Measurements from ENCODE around the gene STARD3NL. TPM values are rescaled to one million over a fixed set of nuclear protein-coding genes. Genes with fewer than 3 reads are reported as not detected.

Gene STARD3NL
- total and polyA plus RNA-seq, 2 experiments from 2014 or later, result 64.0 to 68.1 TPM

GRCh38 chr7:38273286-38273995, 95.4 kb downstream of the STARD3NL start, which contains the start of gene TARP:
Gene TARP (minus strand): TSS chr7:38273636.
- Histone ChIP-seq H3K9me2 (ENCODE audit: insufficient read depth) (no peaks in the 10 kb centered on the region), H4K20me1 (ENCODE audit: insufficient read depth) (no peaks in the 10 kb centered on the region), H2AFZ (no peak within 1 kb of the TSS), H3K9ac (no peak within 1 kb of the TSS), H3K27me3 (replicated peaks; ENCODE audit: insufficient read depth) (no peaks in the 10 kb centered on the region; the same call in 1 of the 2 replicates), H3K4me1 (ENCODE audit: insufficient read depth) (no peaks in the 10 kb centered on the region), H3K27ac (no peak within 1 kb of the TSS), H3K9me3 (ENCODE audit: low read depth) (no peaks in the 10 kb centered on the region), H3F3A (ENCODE audit: insufficient read depth) (no peaks in the 10 kb centered on the region), H3K36me3 (ENCODE audit: low read depth) (no peaks in the 10 kb centered on the region), H3K79me2 (ENCODE audit: insufficient read depth) (no peaks in the 10 kb centered on the region), H3K4me2 (ENCODE audit: unreplicated experiment) (no peak within 1 kb of the TSS), H3K4me3 (no peak within 1 kb of the TSS)
- TF ChIP-seq EZH2 (IDR thresholded peaks at IDR 0.05; ENCODE audit: insufficient read depth, poor library complexity, severe bottlenecking) (no peak), EZH2phosphoT487 (IDR thresholded peaks at IDR 0.05; ENCODE audit: insufficient read depth, low read depth) (no peak)
- 46 to 52% methylated on average over 2 of the region's 2 CpGs for WGBS, 2 experiments (ENCODE audit: low coverage in 1 of 2, low lambda C conversion rate in 2 of 2, missing lambda C conversion rate in 2 of 2)
- DNase-seq, result no peak
- in situ Hi-C loops (cut with MboI), result no loop called here

GRCh38 chr7:38274486-38274885, 96.4 kb downstream of the STARD3NL start:
- no peak overlapping the region for H3K9ac ChIP-seq
- no peaks in the 10 kb centered on the region for H3K9me2 ChIP-seq (ENCODE audit: insufficient read depth)
- H3K27me3 ChIP-seq (replicated peaks; ENCODE audit: insufficient read depth), result no peaks in the 10 kb centered on the region; the same call in 1 of the 2 replicates
- H3K9me3 ChIP-seq (ENCODE audit: low read depth), result no peaks in the 10 kb centered on the region
- H3K4me3 ChIP-seq, result no peak overlapping the region
- no peaks in the 10 kb centered on the region for H3K79me2 ChIP-seq (ENCODE audit: insufficient read depth)
- H3K27ac ChIP-seq, result no peak overlapping the region
- no peak for TF ChIP-seq EZH2 (IDR thresholded peaks at IDR 0.05; ENCODE audit: insufficient read depth, poor library complexity, severe bottlenecking)
- no peak for TF ChIP-seq EZH2phosphoT487 (IDR thresholded peaks at IDR 0.05; ENCODE audit: insufficient read depth, low read depth)
- H3K36me3 ChIP-seq (ENCODE audit: low read depth), result no peaks in the 10 kb centered on the region
- H3K4me2 ChIP-seq (ENCODE audit: unreplicated experiment), result no peak overlapping the region
- in situ Hi-C loops (cut with MboI), result no loop called here
- no peak overlapping the region for H2AFZ ChIP-seq
- 66 to 67% methylated on average over 4 of the region's 4 CpGs for WGBS, 2 experiments (ENCODE audit: low coverage in 1 of 2, low lambda C conversion rate in 2 of 2, missing lambda C conversion rate in 2 of 2)
- H3F3A ChIP-seq (ENCODE audit: insufficient read depth), result no peaks in the 10 kb centered on the region
- no peak for DNase-seq
- H4K20me1 ChIP-seq (ENCODE audit: insufficient read depth), result no peaks in the 10 kb centered on the region
- no peaks in the 10 kb centered on the region for H3K4me1 ChIP-seq (ENCODE audit: insufficient read depth)

- in situ Hi-C loops (cut with MboI), result no loop called here
- Histone ChIP-seq H3K9ac (no peak overlapping the region), H3K9me3 (ENCODE audit: low read depth) (no peaks in the 10 kb centered on the region), H3K27me3 (replicated peaks; ENCODE audit: insufficient read depth) (no peaks in the 10 kb centered on the region; the same call in 1 of the 2 replicates), H3K36me3 (ENCODE audit: low read depth) (no peaks in the 10 kb centered on the region), H2AFZ (no peak overlapping the region), H3K4me3 (no peak overlapping the region), H3K27ac (no peak overlapping the region), H4K20me1 (ENCODE audit: insufficient read depth) (no peaks in the 10 kb centered on the region), H3K4me2 (ENCODE audit: unreplicated experiment) (no peak overlapping the region), H3K9me2 (ENCODE audit: insufficient read depth) (no peaks in the 10 kb centered on the region), H3K79me2 (ENCODE audit: insufficient read depth) (no peaks in the 10 kb centered on the region), H3K4me1 (ENCODE audit: insufficient read depth) (no peaks in the 10 kb centered on the region), H3F3A (ENCODE audit: insufficient read depth) (no peaks in the 10 kb centered on the region)
- 41 to 42% methylated on average over 3 of the region's 3 CpGs for WGBS, 2 experiments (ENCODE audit: low coverage in 1 of 2, low lambda C conversion rate in 2 of 2, missing lambda C conversion rate in 2 of 2)
- no peak for TF ChIP-seq EZH2phosphoT487 (IDR thresholded peaks at IDR 0.05; ENCODE audit: insufficient read depth, low read depth)
- no peak for TF ChIP-seq EZH2 (IDR thresholded peaks at IDR 0.05; ENCODE audit: insufficient read depth, poor library complexity, severe bottlenecking)
- DNase-seq, result no peak
These were observed 97.0 kb downstream of the STARD3NL start for GRCh38 chr7:38274927-38275620.

- Histone ChIP-seq H3K9me2 (ENCODE audit: insufficient read depth) (no peaks in the 10 kb centered on the region), H3F3A (ENCODE audit: insufficient read depth) (no peaks in the 10 kb centered on the region), H3K27ac (no peak overlapping the region), H3K27me3 (replicated peaks; ENCODE audit: insufficient read depth) (no peaks in the 10 kb centered on the region; the same call in 1 of the 2 replicates), H3K9me3 (ENCODE audit: low read depth) (no peaks in the 10 kb centered on the region), H2AFZ (no peak overlapping the region), H3K4me2 (ENCODE audit: unreplicated experiment) (no peak overlapping the region), H3K4me1 (ENCODE audit: insufficient read depth) (no peaks in the 10 kb centered on the region), H3K4me3 (no peak overlapping the region), H3K9ac (no peak overlapping the region), H4K20me1 (ENCODE audit: insufficient read depth) (no peaks in the 10 kb centered on the region), H3K79me2 (ENCODE audit: insufficient read depth) (no peaks in the 10 kb centered on the region), H3K36me3 (ENCODE audit: low read depth) (no peaks in the 10 kb centered on the region)
- in situ Hi-C loops (cut with MboI), result no loop called here
- 28 to 31% methylated on average over 6 of the region's 6 CpGs for WGBS, 2 experiments (ENCODE audit: low coverage in 1 of 2, low lambda C conversion rate in 2 of 2, missing lambda C conversion rate in 2 of 2)
- no peak for TF ChIP-seq EZH2phosphoT487 (IDR thresholded peaks at IDR 0.05; ENCODE audit: insufficient read depth, low read depth)
- TF ChIP-seq EZH2 (IDR thresholded peaks at IDR 0.05; ENCODE audit: insufficient read depth, poor library complexity, severe bottlenecking), result no peak
- DNase-seq, result no peak
These were observed 98.2 kb downstream of the STARD3NL start for GRCh38 chr7:38276096-38276877.

Data from GM23248 (cell line).